ENCODE measurements around the gene UST. TPM values are rescaled to one million over a fixed set of nuclear protein-coding genes. Genes with fewer than 3 reads are reported as not detected.

Gene UST
- total RNA-seq, 1 experiment from 2014 or later, result 10.0 TPM

GRCh38 chr6:148952147-148953035 lies 205.6 kb downstream of the UST start:
- DNase-seq (ENCODE audit: unreplicated experiment), result no peak
- Mint-ChIP-seq H3K27me3 (ENCODE audit: insufficient read depth, unreplicated experiment) (no peaks in the 10 kb centered on the region), H3K4me1 (ENCODE audit: insufficient read depth, unreplicated experiment) (peaks cover 8% of the 10 kb centered on the region), H3K9me3 (ENCODE audit: unreplicated experiment) (no peaks in the 10 kb centered on the region), H3K27ac (ENCODE audit: low read depth, unreplicated experiment) (no peak overlapping the region), H3K4me3 (ENCODE audit: unreplicated experiment) (no peak overlapping the region), H3K36me3 (ENCODE audit: insufficient read depth, unreplicated experiment) (no peaks in the 10 kb centered on the region)
- no peak for TF ChIP-seq CTCF (IDR thresholded peaks at IDR 0.05; ENCODE audit: unreplicated experiment)
- POLR2A ChIA-PET, result no interaction called here
- BruUV-seq (replicated peaks), result no TSS peak
- CTCF ChIA-PET, result interaction anchor here (0.6 to 1.4 kb wide), 3 partner anchors 10 to 374 kb away, joined by 3 to 4 read pairs (median 3); no protein-coding TSS in a partner anchor
- intact Hi-C loops (cut with micrococcal nuclease), result no loop called here

GRCh38 chr6:148954461-148954860 lies 207.6 kb downstream of the UST start:
- Mint-ChIP-seq H3K4me1 (ENCODE audit: insufficient read depth, unreplicated experiment) (no peaks in the 10 kb centered on the region), H3K9me3 (ENCODE audit: unreplicated experiment) (no peaks in the 10 kb centered on the region), H3K36me3 (ENCODE audit: insufficient read depth, unreplicated experiment) (no peaks in the 10 kb centered on the region), H3K4me3 (ENCODE audit: unreplicated experiment) (no peak overlapping the region), H3K27ac (ENCODE audit: low read depth, unreplicated experiment) (no peak overlapping the region), H3K27me3 (ENCODE audit: insufficient read depth, unreplicated experiment) (no peaks in the 10 kb centered on the region)
- peak; percentile 6 for DNase-seq (ENCODE audit: unreplicated experiment)
- CTCF ChIA-PET, result interaction anchor here (0.7 to 1.5 kb wide), 3 partner anchors 15 to 377 kb away, joined by 3 to 4 read pairs (median 4); no protein-coding TSS in a partner anchor
- POLR2A ChIA-PET, result no interaction called here
- BruUV-seq (replicated peaks), result no TSS peak
- intact Hi-C loops (cut with micrococcal nuclease), result no loop called here
- no peak for TF ChIP-seq CTCF (IDR thresholded peaks at IDR 0.05; ENCODE audit: unreplicated experiment)

GRCh38 chr6:148954934-148955333 lies 208.1 kb downstream of the UST start:
- no peak overlapping the region for H3K4me3 Mint-ChIP-seq (ENCODE audit: unreplicated experiment)
- intact Hi-C loops (cut with micrococcal nuclease), result no loop called here

More at GRCh38 chr6:148954934-148955333, 208.1 kb downstream of the UST start:
- ChIA-PET CTCF (interaction anchor here (0.7 to 1.5 kb wide), 4 partner anchors 16 to 377 kb away, joined by 3 to 4 read pairs (median 4); no protein-coding TSS in a partner anchor), POLR2A (no interaction called here)
- H3K27me3 Mint-ChIP-seq (ENCODE audit: insufficient read depth, unreplicated experiment), result no peaks in the 10 kb centered on the region
- H3K27ac Mint-ChIP-seq (ENCODE audit: low read depth, unreplicated experiment), result no peak overlapping the region
- no peak for DNase-seq (ENCODE audit: unreplicated experiment)
- no peaks in the 10 kb centered on the region for H3K36me3 Mint-ChIP-seq (ENCODE audit: insufficient read depth, unreplicated experiment)
- TF ChIP-seq CTCF (IDR thresholded peaks at IDR 0.05; ENCODE audit: unreplicated experiment), result no peak
- no peaks in the 10 kb centered on the region for H3K4me1 Mint-ChIP-seq (ENCODE audit: insufficient read depth, unreplicated experiment)
- no TSS peak for BruUV-seq (replicated peaks)
- H3K9me3 Mint-ChIP-seq (ENCODE audit: unreplicated experiment), result no peaks in the 10 kb centered on the region

All from MCF 10A (cell line).